HG02610 (cell line): Measurements from ENCODE around the gene GAS5.

Source experiments
- ATAC-seq: cut with Tn5 transposase; IDR thresholded peaks from one replicate; pipeline ENCODE4 v1.9.1; 2021; ENCODE audit warnings: mild to moderate bottlenecking, moderate library complexity; ENCODE audit not compliant: unreplicated experiment

Gene GAS5

GRCh38 chr1:173832748-173833147 lies 35.0 kb downstream of the GAS5 start:
- no peak for ATAC-seq

- no peak for ATAC-seq
Measured at GRCh38 chr1:173827611-173828010, 40.2 kb downstream of the GAS5 start.

GRCh38 chr1:173824315-173825081 lies 43.3 kb downstream of the GAS5 start, which contains the start of the genes CENPL and DARS2:
CENPL (minus strand) TSS chr1:173824883; CDS start chr1:173811299, 13,584 bp downstream.
DARS2 (plus strand) TSS chr1:173824673; CDS start chr1:173825230, 557 bp downstream.
- peak; percentile 84 for ATAC-seq

- peak; percentile 35 for ATAC-seq
Measured at GRCh38 chr1:173823781-173824314, 43.9 kb downstream of the GAS5 start.

- ATAC-seq: no peak
Measured at GRCh38 chr1:173821680-173822079, 46.1 kb downstream of the GAS5 start.

GRCh38 chr1:173818459-173818858 lies 49.3 kb downstream of the GAS5 start:
- ATAC-seq: no peak
